Cortex of kidney (tissue), 1 donor: ENCODE results near the gene CEP20.

Experiments used
- DNase-seq: peaks from one replicate; lab custom pipeline; 2025; lab: John Stamatoyannopoulos, UW

Gene CEP20

DNA sequence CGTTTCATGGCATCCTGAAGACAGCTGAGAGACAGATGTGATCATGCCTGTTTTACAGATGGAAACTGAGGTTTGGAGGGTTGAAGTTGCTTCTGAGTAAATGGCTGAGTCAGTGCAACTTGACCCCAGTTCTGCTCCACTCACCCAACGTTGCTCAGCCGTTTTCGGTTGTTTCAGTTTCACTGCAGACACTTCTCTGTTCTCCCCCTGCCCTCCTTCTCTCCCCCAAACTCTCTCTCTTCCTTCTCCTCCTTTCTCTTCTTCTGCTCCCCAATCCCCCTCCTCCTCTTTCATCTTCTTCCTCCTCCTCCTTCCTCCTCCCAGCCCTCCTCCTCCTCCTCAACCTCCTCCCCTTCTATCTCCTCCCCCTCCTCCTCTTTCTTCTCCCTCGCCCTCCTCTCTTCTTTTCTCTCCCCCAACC, 9.4 kb upstream of the CEP20 start:
- DNase-seq: no peak

DNA sequence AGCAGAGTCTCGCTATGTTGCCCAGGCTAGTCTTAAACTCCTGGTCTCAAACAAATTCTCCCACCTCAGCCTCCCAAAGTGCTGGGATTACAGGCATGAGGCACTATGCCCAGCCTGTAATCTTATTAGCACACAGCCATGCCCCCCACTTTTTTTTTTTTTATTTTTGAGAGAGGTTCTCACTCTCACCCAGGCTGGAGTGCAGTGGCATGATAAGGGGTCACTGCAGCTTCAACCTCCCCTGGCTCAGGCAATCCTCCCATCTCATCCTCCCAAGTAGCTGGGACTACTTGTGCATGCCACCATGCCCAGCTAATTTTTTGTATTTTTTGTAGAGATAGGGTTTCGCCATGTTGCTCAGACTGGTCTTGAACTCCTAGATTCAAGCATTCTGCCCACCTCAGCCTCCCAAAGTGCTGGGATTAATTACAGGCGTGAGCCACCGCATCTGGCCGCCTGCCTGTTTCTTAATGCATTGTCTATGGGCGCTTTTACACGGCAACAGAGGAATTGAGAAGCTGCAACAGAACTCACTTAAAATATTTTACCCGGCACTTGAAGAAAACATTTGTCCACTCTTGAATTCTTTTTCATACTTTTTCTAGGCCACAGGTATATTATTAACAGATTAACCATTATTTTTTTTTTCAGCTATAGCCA, 8.8 kb upstream of the CEP20 start:
- no peak for DNase-seq

DNA sequence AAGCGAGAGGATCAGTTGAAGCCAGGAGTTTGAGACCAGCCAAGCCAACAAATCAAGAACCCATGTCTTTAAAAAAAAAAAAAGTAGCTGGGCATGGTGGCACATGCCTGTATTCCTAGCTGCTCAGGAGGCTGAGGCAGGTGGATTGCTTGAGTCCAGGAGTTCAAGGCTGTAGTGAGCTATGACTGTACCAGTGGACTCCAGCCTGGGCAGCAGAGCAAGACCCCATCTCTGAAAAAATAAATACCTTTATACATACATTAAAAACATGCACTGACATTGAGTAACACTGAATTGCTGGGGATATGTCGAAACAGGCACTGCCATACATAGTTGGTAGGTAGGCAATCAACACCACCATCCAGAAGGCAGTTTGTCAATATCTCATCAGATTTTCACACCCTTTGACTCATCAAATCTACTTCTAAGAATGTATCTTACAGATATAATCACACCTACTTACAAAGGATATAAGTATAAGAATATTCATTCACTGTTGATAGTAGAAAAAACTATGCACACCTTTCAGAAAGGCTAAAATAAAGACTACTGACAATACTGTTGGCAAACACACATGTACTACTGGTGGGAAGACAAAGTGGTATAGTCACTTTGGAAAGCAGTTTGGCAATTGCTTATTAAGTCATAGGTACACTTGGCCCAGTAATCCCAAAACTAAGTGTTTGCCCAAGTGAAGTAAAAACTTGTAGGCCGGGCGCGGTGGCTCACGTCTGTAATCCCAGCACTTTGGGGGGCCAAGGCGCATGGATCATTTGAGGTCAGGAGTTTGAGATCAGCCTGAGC, 6.4 kb upstream of the CEP20 start:
- no peak for DNase-seq

DNA sequence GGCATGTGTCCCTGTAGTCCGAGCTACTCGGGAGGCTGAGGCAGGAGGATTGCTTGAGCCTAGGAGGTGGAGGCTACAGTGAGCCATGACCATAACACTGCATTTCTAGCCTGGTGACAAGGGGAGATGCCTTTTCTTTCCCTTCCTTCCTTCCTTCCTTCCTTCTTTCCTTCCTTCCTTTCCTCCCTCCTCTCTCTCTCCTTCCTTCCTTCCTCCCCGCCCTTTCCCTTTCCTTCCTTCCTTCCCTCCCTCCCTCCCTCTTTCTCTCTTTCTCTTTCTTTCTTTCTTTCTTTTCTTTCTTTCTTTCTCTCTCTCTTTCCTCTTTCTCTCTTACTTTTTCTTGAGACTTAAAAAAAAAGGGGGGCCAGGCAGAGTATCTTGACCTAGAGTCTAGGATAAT, 3.1 kb upstream of the CEP20 start:
- no peak for DNase-seq

DNA sequence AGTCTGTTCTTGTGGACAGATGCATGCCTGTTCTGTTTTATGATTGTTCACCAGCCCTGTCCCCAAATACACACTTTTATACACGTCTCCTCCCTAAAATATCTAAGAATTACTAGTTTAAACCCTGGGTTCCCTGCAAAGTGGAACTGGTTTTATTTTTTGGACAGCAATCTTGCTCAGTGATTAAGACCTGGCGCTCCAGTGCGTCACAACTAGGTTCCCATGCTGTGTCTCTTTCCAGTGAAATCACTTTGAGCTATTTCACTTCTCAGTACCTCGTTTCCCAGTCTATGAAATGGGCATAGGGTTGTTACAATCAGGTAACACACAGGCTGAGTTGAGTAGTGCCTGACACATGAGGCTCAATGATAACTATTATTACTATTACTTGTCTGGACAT, 1.1 kb downstream of the CEP20 start:
- no peak for DNase-seq

DNA sequence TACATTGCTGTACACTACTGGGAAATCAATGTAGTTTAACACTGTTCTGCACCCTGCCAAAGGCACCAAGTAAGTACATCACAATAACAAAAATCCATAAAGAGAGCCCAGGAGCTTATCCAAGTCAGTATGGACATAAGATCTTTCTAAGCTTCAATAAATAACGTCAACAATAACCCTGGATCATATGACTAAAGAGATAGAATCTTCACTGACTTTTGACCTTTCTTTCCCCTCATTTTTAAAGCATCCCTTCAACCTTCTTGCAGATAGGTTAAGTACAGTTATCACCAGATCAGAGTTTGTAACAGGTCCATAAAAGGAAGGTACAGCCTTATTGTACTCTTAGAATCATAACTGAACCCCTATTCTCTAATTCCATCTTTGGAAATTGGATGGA, 2.3 kb downstream of the CEP20 start:
- DNase-seq: no peak

DNA sequence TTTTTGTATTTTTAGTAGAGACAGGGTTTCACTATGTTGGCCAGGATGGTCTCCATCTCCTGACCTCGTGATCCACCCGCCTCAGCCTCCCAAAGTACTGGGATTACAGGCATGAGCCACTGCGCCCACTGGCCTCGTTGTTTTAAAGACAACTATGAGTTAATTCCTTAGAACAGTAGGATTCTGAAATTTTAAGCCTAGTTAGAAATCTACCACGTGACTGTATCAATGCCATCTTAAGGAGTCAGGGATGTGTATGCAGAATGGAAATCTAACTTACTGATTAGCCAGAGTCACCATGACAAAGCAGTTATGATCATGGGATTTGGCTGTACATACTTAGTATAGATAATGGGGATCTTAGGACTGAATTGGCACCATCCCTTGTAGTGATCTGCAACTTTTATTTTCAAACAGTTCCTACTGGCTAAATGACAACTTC, 2.8 kb downstream of the CEP20 start:
- no peak for DNase-seq

DNA sequence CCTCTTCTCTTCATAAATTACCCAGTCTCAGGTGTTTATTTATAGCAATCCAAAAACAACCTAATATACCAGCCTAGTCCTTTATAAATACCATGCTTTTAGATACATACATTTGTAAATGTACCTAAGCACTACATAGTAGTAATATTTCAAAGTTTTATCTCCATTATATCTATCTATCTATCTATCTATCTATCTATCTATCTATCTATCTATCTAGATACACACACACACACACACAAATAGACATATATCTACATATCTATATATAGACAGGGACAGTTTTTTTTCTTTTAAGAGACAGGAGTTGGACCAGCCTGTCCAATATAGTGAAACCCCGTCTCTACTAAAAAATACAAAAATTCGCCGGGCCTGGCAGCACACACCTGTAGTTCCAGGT, 5.8 kb downstream of the CEP20 start:
- DNase-seq: no peak

DNA sequence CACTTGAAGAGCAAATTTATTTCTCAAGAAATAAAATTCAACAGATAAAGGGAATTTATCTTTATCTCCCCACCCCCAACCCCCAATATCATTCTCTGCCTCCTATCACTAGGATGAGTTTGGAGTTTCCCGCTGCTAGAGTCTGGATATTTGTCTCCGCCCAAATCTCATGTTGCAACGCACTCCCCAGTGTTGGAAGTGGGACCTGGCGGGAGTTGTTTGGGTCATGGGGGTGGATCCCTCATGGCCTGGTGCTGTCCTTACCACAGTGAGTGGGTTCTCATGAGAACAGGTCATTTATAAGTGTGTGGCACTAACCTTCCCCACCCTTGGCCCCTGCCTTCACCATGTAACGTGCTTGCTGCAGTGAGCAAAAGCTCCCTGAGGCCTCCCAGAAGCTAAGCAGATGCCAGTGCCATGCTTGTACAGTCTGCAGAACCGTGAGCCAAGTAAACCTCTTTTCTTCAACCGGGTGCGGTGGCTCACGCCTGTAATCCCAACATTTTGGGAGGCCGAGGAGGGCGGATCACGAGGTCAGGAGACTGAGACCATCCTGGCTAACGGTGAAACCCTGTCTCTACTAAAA, 6.5 kb downstream of the CEP20 start:
- DNase-seq: no peak

DNA sequence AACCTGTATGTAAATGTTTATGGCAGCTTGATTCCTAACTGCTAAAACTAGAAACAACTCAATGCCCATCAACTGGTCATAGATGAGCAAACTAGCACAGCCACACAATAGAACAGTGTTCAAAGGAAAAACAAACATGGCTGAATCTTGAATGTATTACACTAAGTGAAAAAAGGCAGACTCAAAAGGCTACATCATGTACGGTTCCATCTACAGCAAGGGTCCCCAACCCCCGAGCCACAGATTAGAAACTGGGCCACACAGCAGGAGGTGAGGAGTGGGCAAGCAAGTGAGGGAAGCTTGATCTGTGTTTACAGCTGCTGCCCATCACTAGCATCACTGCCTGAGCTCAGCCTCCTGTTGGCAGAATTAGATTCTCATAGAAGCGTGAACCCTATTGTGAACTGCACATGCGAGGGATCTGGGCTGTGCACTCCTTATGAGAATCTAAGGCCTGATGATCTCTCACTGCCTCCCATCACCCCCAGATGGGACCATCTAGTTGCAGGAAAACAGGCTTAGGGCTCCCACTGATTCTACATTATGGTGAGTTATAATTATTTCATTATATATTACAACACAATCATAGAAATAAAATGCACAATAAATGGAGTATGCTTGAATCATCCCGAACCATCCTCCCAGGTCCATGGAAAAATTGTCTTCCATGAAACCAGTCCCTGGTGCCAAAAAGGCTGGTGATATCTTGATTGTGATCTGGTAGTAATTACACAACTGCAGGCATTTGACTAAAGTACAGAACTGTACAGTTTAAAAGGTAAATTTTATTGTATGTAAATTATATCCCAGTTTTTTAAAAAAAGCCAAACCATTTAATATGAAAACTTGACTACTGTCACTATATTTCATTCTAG, 7.7 kb downstream of the CEP20 start:
- no peak for DNase-seq

DNA sequence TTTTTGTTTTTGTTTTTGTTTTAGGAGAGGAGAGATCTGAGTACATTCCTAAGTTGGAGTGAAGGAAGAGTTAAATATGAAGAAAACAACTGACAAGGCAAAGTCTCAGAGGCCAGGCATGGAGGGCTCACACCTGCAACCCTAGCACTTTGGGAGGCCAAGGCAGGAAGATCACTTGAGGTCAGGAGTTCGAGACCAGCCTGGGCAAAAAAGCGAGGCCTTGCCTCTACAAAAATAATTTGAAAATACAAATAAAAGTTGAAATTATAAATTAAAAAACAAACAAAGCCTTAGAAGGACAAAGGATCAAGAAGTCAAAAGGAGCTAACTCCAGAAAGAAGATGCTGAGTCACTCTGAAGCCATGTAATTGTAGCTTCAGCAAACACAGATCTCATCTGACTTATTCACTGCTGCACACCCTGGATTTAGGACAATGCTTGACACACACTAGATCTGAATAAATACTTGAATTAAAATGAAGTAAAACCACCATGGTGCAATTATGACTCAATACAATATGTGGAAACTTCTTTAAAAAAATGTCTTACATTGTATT, 9.1 kb downstream of the CEP20 start:
- no peak for DNase-seq

DNA sequence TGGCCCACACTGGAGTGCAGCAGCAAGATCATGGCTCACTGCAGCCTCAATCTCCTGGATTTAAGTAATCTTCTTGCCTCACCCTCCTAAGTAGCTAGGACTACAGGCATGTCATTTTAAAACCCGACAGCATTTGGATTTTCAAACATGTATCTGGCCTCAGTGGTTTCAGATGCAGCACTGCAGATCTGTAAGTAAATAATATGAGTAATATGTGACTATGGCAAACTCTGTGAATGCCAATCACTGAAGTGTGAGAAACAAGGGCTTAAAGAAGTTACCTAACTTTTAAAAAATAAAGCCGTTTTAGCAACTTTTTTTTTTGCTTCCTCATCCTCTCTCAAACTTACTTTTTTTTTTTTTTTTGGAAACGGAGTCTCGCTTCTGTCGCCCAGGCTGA, 11.9 kb downstream of the CEP20 start:
- DNase-seq: no peak

DNA sequence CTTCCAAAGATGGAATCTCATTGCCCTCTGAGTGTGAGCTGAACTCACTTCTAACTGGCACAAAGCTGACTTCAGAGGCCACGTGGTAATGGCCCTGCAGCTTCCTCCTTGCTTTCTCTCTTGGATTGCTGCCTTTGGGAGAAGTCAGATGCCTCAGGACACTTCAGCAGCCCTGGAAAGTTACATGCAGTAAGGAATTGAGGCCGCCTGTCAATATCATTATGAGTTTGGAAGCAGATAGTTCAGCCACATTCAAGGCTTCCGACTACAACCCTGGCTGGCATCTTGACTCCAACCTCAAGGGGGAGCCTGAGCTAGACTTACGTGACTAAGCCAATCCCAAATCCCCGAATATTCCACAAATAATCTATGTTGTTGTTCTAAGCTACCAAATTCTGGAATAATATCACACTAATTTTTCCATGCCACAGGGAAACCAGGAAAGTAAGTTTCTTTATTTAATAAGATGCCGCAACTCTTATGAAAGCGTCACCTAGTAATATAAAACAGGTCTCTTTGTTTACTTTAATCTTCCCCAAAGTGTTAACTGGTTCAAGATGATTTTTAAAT, 13.6 kb downstream of the CEP20 start:
- DNase-seq: no peak

DNA sequence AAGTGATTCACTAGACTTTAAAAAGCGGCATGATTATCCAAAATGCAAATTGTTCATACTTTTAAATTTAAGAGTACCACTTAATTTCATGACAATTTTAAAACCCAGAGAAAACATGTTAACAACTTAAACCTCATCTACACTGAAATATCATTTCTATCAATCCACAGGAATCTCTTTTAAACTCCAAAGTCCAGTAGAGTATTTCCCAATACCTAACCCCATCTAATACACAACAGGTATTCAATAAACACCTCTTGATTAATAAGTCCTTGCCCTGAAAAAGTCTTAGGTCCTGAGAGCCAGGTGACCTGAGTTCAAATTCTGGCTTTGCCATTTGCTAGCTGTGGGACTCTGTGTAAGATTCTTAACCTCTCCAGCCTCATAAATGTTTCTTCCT, 14.7 kb downstream of the CEP20 start:
- DNase-seq: no peak

DNA sequence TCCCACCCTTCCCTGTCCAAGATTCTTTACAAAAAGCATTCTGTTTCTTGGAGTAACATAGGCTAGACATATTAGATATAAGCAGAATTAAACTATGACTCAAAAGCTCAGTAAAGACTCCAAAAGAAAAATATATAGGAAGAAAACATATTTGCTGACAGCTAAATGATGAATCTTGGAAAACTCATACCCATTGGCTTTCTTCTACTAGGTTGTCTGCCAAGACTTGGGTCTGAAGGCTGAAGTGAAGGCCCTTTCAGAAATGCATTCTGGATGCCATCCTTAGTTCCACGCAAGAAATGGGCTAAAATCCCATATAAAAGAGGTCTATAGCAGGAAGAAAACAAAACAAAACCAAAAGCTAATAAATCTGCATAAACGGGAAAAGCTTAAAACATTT, 15.1 kb downstream of the CEP20 start:
- DNase-seq: no peak

DNA sequence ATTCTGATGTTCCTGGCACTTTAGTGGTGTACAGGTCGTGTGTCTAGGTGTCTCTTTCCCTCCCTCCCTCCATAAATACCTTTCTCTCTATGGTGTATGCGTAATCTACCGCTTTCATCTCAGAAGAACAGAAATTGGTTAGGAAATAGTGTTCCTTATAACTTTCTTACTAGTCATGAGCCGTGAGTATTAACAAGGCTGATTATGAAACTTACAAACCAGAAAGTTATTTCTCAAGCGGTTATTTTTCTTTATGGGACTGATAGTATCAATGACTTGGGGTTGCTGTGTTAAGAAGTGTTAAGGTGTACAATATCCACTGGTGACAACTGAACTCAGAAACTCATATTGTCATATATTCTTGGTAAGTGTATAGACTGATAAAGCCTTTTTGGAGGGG, 18.4 kb downstream of the CEP20 start:
- DNase-seq: no peak

DNA sequence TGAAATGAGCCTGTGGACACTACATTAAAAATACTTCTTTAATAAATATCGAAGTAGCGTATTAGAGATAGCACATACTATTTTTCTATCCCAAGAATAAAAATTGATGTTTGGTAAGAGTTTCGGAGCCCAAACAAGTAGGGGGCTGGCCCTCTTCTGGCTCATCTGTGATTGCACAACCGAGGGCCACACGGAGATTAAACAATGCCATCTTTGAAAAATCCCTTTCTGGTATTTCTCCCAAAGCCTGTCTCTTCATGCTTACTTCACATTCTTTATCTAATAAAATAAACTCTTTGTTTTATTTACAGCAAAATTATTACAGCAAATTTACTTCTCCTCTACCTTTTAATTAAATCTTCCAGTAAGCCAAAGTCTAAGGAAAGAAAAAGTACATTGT, 22.0 kb downstream of the CEP20 start:
- DNase-seq: no peak

DNA sequence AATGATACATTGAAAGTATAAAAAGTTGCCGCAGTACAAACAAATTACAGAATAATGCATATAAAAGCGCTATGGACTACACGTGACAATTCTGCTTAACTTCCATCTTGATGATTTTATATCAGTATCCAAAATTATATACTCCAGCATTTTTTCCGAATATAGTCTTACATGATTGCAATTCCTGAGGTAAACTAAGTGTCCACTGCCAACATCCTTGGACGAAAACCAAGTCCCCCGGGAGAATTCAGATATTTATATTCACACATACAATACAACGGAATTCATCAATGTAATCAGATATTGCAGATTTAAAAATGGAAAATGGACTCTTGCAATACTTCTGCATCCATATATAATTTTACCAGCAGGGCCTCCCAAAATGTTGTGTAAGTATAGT, 22.7 kb downstream of the CEP20 start:
- no peak for DNase-seq

DNA sequence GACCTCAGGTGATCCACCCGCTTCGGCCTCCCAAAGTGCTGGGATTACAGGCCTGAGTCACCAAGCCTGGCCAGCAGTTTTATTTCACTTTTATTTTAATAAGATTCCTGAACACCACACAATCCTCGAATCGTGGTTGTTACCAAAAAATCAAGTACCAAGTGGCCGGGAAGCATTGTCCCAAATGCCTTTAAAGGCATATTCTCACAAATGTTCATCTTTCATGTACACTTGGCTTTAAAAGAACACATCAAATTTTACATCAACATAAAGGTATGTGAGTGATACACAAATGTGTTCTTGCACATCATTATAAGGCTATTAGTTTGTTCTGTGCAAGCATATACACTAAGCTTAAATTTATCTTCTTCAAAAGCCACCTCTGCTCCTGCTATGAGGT, 23.5 kb downstream of the CEP20 start:
- DNase-seq: no peak

DNA sequence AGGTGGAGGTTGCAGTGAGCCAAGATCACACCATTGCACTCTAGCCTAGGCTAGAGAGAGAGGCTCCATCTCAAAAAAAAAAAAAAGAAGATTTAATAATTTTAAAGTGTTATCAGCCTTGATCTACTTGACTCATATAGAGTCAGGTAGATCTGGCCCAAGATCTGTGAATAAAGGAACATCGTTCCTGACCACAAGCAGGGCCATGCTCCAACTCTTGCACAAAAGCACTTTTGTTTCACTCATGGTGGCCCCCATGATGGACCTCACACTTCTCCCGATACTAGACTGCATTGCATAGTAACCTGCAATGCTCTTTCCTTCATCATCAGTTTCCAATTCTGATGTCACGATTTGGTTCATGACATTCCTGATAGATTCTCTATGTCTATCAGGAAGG, 26.4 kb downstream of the CEP20 start:
- DNase-seq: no peak

DNA sequence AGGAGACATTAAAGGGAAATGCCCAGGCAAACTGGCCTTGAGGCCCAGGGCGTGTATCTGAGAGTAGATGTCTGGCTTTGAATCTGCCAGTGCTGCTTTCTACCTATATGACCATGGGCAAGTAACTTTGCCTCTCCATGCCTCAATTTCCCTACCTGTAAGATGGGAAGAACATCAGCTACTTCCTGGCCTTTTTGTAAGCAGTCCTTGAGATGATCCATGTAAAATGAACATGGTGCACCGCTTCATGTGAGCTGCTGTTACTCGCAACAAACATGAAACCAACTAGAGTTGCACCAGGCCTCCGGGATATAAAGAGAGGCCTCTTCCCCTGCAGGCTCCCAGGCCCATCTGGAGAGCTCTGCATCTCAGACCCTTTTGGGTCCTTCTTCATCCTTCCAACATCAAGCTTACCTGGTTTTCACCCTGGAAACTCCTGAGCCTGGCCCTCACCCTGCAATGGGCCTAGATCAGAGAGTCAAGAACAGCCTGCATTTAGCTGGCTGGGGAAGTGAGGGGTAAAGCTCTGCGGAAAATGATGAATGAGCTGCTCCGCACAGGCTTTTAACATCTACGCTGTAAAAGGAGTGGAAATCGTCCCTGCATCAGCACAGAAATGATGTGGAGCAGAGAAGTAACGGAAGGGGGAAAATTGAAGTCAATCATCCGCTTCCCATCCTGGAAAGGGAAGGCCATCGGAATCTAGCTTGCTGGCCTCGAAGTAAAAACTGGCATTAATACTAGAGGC, 29.3 kb downstream of the CEP20 start:
- DNase-seq: no peak
